ENCODE data around the gene LYPD5.

Gene LYPD5, protein sequence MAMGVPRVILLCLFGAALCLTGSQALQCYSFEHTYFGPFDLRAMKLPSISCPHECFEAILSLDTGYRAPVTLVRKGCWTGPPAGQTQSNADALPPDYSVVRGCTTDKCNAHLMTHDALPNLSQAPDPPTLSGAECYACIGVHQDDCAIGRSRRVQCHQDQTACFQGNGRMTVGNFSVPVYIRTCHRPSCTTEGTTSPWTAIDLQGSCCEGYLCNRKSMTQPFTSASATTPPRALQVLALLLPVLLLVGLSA

DNA sequence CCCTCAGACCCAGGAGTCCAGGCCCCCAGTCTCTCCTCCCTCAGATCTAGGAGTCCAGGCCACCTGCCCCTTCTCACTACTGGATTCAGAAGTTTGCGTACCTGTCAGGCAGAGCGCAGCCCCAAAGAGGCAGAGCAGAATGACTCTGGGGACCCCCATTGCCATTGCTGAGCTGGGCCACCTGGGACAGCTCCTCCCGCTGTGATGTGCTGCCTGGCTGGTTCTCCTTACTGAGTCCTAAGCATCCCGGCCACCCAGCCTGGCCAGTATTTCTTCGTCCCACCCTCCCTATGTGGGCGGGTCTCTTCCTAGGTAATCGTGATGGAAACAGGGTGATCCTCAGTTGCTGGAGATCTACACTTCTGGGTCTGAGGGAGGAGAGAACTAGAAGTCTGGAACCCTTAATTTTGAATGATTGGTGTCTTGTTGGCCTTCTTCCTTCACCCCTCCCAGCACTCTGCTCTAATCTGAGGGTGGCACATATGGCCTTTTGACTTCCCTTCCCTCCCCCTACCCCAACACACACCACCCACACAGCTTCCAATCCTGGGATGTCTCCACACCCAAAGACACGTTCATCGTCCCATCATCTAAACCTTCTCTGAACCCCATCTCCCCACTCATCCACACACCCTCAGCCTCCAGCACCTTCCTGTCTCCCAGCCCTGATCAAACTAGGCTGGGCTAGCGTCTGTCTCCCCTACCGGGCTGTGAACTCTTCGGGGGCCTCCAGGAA, at the start of gene LYPD5:
TSS of gene LYPD5 (minus strand) at position 232 of the 736 bp plus-strand sequence. CDS start at position 165, 67 bp downstream.
- CTCF ChIA-PET: no interaction called here
- DNase-seq (ENCODE audit: low read depth, low spot score): no peak
- POLR2A ChIA-PET: no interaction called here
- TF ChIP-seq, protein P1, sequence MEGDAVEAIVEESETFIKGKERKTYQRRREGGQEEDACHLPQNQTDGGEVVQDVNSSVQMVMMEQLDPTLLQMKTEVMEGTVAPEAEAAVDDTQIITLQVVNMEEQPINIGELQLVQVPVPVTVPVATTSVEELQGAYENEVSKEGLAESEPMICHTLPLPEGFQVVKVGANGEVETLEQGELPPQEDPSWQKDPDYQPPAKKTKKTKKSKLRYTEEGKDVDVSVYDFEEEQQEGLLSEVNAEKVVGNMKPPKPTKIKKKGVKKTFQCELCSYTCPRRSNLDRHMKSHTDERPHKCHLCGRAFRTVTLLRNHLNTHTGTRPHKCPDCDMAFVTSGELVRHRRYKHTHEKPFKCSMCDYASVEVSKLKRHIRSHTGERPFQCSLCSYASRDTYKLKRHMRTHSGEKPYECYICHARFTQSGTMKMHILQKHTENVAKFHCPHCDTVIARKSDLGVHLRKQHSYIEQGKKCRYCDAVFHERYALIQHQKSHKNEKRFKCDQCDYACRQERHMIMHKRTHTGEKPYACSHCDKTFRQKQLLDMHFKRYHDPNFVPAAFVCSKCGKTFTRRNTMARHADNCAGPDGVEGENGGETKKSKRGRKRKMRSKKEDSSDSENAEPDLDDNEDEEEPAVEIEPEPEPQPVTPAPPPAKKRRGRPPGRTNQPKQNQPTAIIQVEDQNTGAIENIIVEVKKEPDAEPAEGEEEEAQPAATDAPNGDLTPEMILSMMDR (IDR thresholded peaks at IDR 0.05; ENCODE audit: insufficient read depth, low read length, missing control alignments): no peak
- H3K4me3 ChIP-seq (ENCODE audit: low read depth, low read length): no peak within 1 kb of the TSS

DNA sequence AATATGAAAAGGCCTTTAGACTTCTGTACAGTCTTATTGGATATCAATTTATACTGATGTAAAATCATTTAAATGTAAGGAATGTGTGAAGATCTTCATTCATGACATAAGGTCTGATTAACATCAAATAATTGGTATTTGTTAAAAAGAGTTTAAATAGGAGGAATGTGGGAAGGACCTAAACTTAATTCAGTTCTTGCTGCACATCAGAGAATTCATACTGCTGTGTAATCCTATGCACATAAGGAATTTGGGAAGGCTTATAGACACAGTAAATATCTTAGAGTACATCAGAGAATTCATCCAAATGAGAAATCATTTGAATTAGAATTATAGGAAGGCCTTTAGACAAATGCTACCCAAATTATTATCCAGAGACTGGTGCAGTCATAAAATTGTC, 46.6 kb upstream of the LYPD5 start:
- no peak overlapping the region for H3K4me3 ChIP-seq (ENCODE audit: low read depth, low read length)
- TF ChIP-seq, protein P1 (IDR thresholded peaks at IDR 0.05; ENCODE audit: insufficient read depth, low read length, missing control alignments): no peak
- DNase-seq (ENCODE audit: low read depth, low spot score): no peak
- POLR2A ChIA-PET: no interaction called here
- CTCF ChIA-PET: no interaction called here

DNA sequence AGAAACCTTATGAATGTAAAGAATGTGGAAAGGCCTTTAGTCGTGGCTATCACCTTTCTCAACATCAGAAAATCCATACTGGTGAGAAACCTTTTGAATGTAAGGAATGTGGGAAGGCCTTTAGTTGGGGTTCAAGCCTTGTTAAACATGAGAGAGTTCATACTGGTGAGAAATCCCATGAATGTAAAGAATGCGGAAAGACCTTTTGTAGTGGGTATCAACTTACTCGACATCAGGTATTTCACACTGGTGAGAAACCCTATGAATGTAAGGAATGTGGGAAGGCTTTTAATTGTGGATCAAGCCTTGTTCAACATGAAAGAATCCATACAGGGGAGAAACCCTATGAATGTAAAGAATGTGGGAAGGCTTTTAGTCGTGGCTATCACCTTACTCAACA, 45.6 kb upstream of the LYPD5 start:
- ChIA-PET CTCF (no interaction called here), POLR2A (no interaction called here)
- no peak for DNase-seq (ENCODE audit: low read depth, low spot score)
- TF ChIP-seq, protein P1 (IDR thresholded peaks at IDR 0.05; ENCODE audit: insufficient read depth, low read length, missing control alignments): no peak
- no peak overlapping the region for H3K4me3 ChIP-seq (ENCODE audit: low read depth, low read length)

DNA sequence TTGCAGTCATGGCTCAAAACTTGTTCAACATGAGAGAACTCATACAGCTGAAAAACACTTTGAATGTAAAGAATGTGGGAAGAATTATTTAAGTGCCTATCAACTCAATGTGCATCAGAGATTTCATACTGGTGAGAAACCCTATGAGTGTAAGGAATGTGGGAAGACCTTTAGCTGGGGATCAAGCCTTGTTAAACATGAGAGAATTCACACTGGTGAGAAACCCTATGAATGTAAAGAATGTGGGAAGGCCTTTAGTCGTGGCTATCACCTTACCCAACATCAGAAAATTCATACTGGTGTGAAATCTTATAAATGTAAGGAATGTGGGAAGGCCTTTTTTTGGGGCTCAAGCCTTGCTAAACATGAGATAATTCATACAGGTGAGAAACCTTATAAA, 45.0 kb upstream of the LYPD5 start:
- no peak overlapping the region for H3K4me3 ChIP-seq (ENCODE audit: low read depth, low read length)
- ChIA-PET CTCF (no interaction called here), POLR2A (no interaction called here)
- TF ChIP-seq, protein P1 (IDR thresholded peaks at IDR 0.05; ENCODE audit: insufficient read depth, low read length, missing control alignments): no peak
- DNase-seq (ENCODE audit: low read depth, low spot score): no peak

DNA sequence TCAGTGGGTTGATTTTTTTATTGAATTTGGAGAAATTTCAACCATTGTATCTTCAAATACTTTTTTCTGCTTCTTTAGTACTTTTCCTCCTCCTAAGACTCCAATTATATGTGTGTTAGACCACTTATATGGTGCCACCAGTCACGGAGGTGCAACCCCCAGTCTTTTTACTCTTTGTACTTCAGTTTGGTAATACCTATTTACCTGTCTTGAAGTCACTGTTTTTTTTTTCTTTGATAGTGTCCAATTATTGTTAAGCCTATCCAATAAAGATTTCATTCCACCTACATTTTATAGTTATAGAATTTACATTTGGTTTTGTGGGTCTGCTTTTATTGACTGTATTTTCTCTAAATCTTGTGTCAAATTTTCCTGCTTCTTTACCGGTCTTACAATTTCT, 39.8 kb upstream of the LYPD5 start:
- ChIA-PET POLR2A (no interaction called here), CTCF (interaction anchor here (1.0 kb wide), 1 partner anchor 20 kb away, joined by 3 read pairs; no protein-coding TSS in a partner anchor)
- no peak for DNase-seq (ENCODE audit: low read depth, low spot score)
- no peak overlapping the region for H3K4me3 ChIP-seq (ENCODE audit: low read depth, low read length)
- TF ChIP-seq, protein P1 (IDR thresholded peaks at IDR 0.05; ENCODE audit: insufficient read depth, low read length, missing control alignments): no peak

DNA sequence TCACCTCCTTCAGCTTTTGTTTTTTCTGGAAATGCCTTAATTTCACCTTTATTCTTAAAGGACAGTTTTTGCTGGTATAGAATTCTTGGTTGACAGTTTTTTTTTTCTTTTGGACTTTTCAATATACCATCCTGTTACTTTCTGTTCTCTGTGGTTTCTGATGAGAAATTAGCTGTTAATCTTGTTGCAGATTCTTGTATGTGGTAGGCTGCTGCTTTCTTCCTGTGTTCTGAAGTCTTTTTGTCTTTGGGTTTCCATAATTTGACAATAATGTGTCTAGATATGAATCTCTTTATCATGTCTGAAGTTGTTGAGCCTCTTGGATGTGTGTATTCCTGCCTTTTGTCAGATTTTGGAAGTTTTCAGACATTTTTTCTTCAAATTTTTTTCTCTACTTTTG, 36.9 kb upstream of the LYPD5 start:
- CTCF ChIA-PET: interaction anchor here (0.6 kb wide), 1 partner anchor 18 kb away, joined by 3 read pairs; no protein-coding TSS in a partner anchor
- TF ChIP-seq, protein P1 (IDR thresholded peaks at IDR 0.05; ENCODE audit: insufficient read depth, low read length, missing control alignments): no peak
- DNase-seq (ENCODE audit: low read depth, low spot score): no peak
- no peak overlapping the region for H3K4me3 ChIP-seq (ENCODE audit: low read depth, low read length)
- POLR2A ChIA-PET: no interaction called here
